ENCODE results near the gene PSMA5. TPM values are rescaled to one million over a fixed set of nuclear protein-coding genes. Genes with fewer than 3 reads are reported as not detected.

PSMA5 gene
- total and polyA plus RNA-seq, 2 of the 13 experiments (the other 11 are each of a cell fraction or from before 2014, with no cell fraction given): 140 to 169 TPM

GRCh38 chr1:109357616-109358015 lies 68.6 kb downstream of the PSMA5 start:
- ATAC-seq: no peak

GRCh38 chr1:109356915-109357314 lies 69.3 kb downstream of the PSMA5 start:
- Histone ChIP-seq H3K9me3 (ENCODE audit: low read length) (no peaks in the 10 kb centered on the region), H3K27me3 (ENCODE audit: control insufficient read depth in 1 of 2, insufficient read depth in 2 of 2, low read length in 2 of 2) (no peaks in the 10 kb centered on the region), H3K36me3 (replicated peaks in 1 of 2; ENCODE audit: control insufficient read depth in 1 of 2, insufficient read depth in 2 of 2, low read length in 2 of 2) (peaks cover 9 to 27% of the 10 kb centered on the region in 2 experiments), H3K4me3 (replicated peaks in 1 of 3; ENCODE audit: insufficient read depth in 1 of 3, low read depth in 2 of 3, low read length in 3 of 3) (no peak overlapping the region), H3K9ac (ENCODE audit: insufficient read depth, low read depth, low read length) (no peak overlapping the region), H3K4me2 (ENCODE audit: low read depth, low read length) (no peak overlapping the region), H2AFZ (ENCODE audit: low read length) (no peak overlapping the region), H4K20me1 (ENCODE audit: insufficient read depth, low read length) (no peaks in the 10 kb centered on the region), H3K79me2 (ENCODE audit: insufficient read depth, low read length) (no peaks in the 10 kb centered on the region), H3K4me1 (ENCODE audit: insufficient read depth, low read length) (peaks cover 3% of the 10 kb centered on the region), H3K27ac (ENCODE audit: extremely low read length, insufficient read depth, low read length) (no peak overlapping the region)
- no peak for FAIRE-seq
- in situ Hi-C loops (cut with HindIII; ENCODE audit: extremely low pct_ligation_motif_present, low pct_unique_long_range_greater_than_20kb) (no loop called here), intact Hi-C loops (cut with micrococcal nuclease; ENCODE audit: unreplicated experiment) (no loop called here)
- CTCF ChIA-PET (ENCODE audit: low intra/inter-chr PET ratio, low total read pairs): no interaction called here
- WGBS (ENCODE audit: low lambda C conversion rate): 100% methylated on average over 1 of the region's 1 CpG
- POLR2A ChIA-PET: interaction anchor here (0.7 kb wide), 1 partner anchor 10 kb away, joined by 3 read pairs; no protein-coding TSS in a partner anchor
- no peak for ATAC-seq
- DNase-seq (ENCODE audit: low spot score): no peak
- no TSS peak for BruUV-seq (replicated peaks)
- TF ChIP-seq IKZF1 (IDR thresholded peaks at IDR 0.05) (no peak), MIER2 (CRISPR knock-in tag; IDR thresholded peaks at IDR 0.05) (no peak), PCBP1 (IDR thresholded peaks at IDR 0.05; ENCODE audit: borderline replicate concordance, low read depth, low read length) (no peak), SOX13 (IDR thresholded peaks at IDR 0.05) (no peak), SOX13 (CRISPR knock-in tag; conservative IDR thresholded peaks at IDR 0.05 in 1 of 2, IDR thresholded peaks at IDR 0.05 in 1 of 2) (no peak), EP300 (IDR thresholded peaks at IDR 0.05; ENCODE audit: low read depth in 2 of 2, low read length in 2 of 2) (no peak), EP300 (CRISPR knock-in tag; IDR thresholded peaks at IDR 0.05; ENCODE audit: borderline replicate concordance) (no peak), ZSCAN31 (CRISPR knock-in tag; IDR thresholded peaks at IDR 0.05; ENCODE audit: low read depth) (no peak), ELF1 (CRISPR knock-in tag; IDR thresholded peaks at IDR 0.05) (no peak), CENPT (CRISPR knock-in tag; IDR thresholded peaks at IDR 0.05; ENCODE audit: low read depth) (no peak), RERE (CRISPR knock-in tag; IDR thresholded peaks at IDR 0.05; ENCODE audit: low read depth) (no peak), ETV5 (CRISPR knock-in tag; IDR thresholded peaks at IDR 0.05; ENCODE audit: borderline replicate concordance) (no peak), ZKSCAN5 (CRISPR knock-in tag; IDR thresholded peaks at IDR 0.05) (no peak)

More at GRCh38 chr1:109357616-109358015, 68.6 kb downstream of the PSMA5 start:
- no peaks in the 10 kb centered on the region for H3K9me3 ChIP-seq (ENCODE audit: low read length)
- peaks cover 7 to 20% of the 10 kb centered on the region in 2 experiments for H3K36me3 ChIP-seq (replicated peaks in 1 of 2; ENCODE audit: control insufficient read depth in 1 of 2, insufficient read depth in 2 of 2, low read length in 2 of 2)
- intact Hi-C loops (cut with micrococcal nuclease; ENCODE audit: unreplicated experiment): no loop called here
- in situ Hi-C loops (cut with HindIII; ENCODE audit: extremely low pct_ligation_motif_present, low pct_unique_long_range_greater_than_20kb): no loop called here
- POLR2A ChIA-PET: no interaction called here
- DNase-seq (ENCODE audit: low spot score) (no peak), FAIRE-seq (no peak)
- no peak overlapping the region for H3K27ac ChIP-seq (ENCODE audit: extremely low read length, insufficient read depth, low read length)
- no peak overlapping the region for H3K9ac ChIP-seq (ENCODE audit: insufficient read depth, low read depth, low read length)
- WGBS (ENCODE audit: low lambda C conversion rate): 92% methylated on average over 1 of the region's 1 CpG
- no peaks in the 10 kb centered on the region for H3K79me2 ChIP-seq (ENCODE audit: insufficient read depth, low read length)
- BruUV-seq (replicated peaks): no TSS peak
- no peak overlapping the region for H2AFZ ChIP-seq (ENCODE audit: low read length)
- H4K20me1 ChIP-seq (ENCODE audit: insufficient read depth, low read length): no peaks in the 10 kb centered on the region
- no peak overlapping the region for H3K4me3 ChIP-seq (replicated peaks in 1 of 3; ENCODE audit: insufficient read depth in 1 of 3, low read depth in 2 of 3, low read length in 3 of 3)
- no peak for TF ChIP-seq KLF11 (CRISPR knock-in tag; IDR thresholded peaks at IDR 0.05)
- TF ChIP-seq NR2F6 (IDR thresholded peaks at IDR 0.05): no peak
- TF ChIP-seq NR2F6 (CRISPR knock-in tag; IDR thresholded peaks at IDR 0.05): no peak
- no peak overlapping the region for H3K4me2 ChIP-seq (ENCODE audit: low read depth, low read length)
- no peaks in the 10 kb centered on the region for H3K27me3 ChIP-seq (ENCODE audit: control insufficient read depth in 1 of 2, insufficient read depth in 2 of 2, low read length in 2 of 2)
- H3K4me1 ChIP-seq (ENCODE audit: insufficient read depth, low read length): peaks cover 10% of the 10 kb centered on the region
- CTCF ChIA-PET (ENCODE audit: low intra/inter-chr PET ratio, low total read pairs): no interaction called here
